H9 (cell line): ENCODE data around the gene ZFPM1. TPM values are rescaled to one million over a fixed set of nuclear protein-coding genes. Genes with fewer than 3 reads are reported as not detected.

Experiments
- DNase-seq: peaks from one replicate; pipeline ENCODE4 v3.0.0-alpha.2; 2017
- H2AFZ ChIP-seq: one replicate; pipeline ENCODE4 v1.6.1; 2013; ENCODE audit warnings: mild to moderate bottlenecking, low read length, control low read depth, moderate library complexity
- H2AK5ac ChIP-seq: 2 replicates; pipeline ENCODE4 v1.6.1; 2013; ENCODE audit warnings: low read length, control low read depth, mixed read lengths; ENCODE audit not compliant: insufficient read length
- H2BK120ac ChIP-seq: one replicate; pipeline ENCODE4 v1.6.1; 2013; ENCODE audit warnings: low read depth, mild to moderate bottlenecking, low read length, control low read depth, inconsistent platforms; ENCODE audit not compliant: poor library complexity, severe bottlenecking
- H2BK12ac ChIP-seq: 2 replicates; pipeline ENCODE4 v1.6.1; 2013; ENCODE audit warnings: low read length, control low read depth, mixed read lengths, low read depth; ENCODE audit not compliant: insufficient read length
- H2BK15ac ChIP-seq: 2 replicates; pipeline ENCODE4 v1.6.1; 2013; ENCODE audit warnings: low read depth, low read length, control low read depth
- H2BK20ac ChIP-seq: one replicate; pipeline ENCODE4 v1.6.1; 2013; ENCODE audit warnings: low read depth, mild to moderate bottlenecking, low read length, control low read depth, inconsistent platforms; ENCODE audit not compliant: poor library complexity, severe bottlenecking
- H2BK5ac ChIP-seq: 2 replicates; pipeline ENCODE4 v1.6.1; 2013; ENCODE audit warnings: low read length, control low read depth, mixed read lengths; ENCODE audit not compliant: insufficient read length
- H3K14ac ChIP-seq: 2 replicates; pipeline ENCODE4 v1.6.1; 2013; ENCODE audit warnings: low read length, control low read depth; ENCODE audit not compliant: insufficient read depth
- H3K18ac ChIP-seq: 2 replicates; pipeline ENCODE4 v1.6.1; 2013; ENCODE audit warnings: low read depth, mild to moderate bottlenecking, mixed read lengths, low read length, control low read depth; ENCODE audit not compliant: insufficient read length
- H3K23ac ChIP-seq: 2 replicates; pipeline ENCODE4 v1.6.1; 2013; ENCODE audit warnings: low read length, control low read depth, mixed read lengths, low read depth; ENCODE audit not compliant: insufficient read length
- H3K23me2 ChIP-seq: 2 replicates; pipeline ENCODE4 v1.6.1; 2013; ENCODE audit warnings: low read depth, mild to moderate bottlenecking, mixed read lengths, low read length, control low read depth; ENCODE audit not compliant: insufficient read length, poor library complexity, severe bottlenecking
- H3K27ac ChIP-seq: 2 replicates; pipeline ENCODE4 v1.5.1; 2013; ENCODE audit warnings: low read length, control low read depth, mixed read lengths, low read depth; ENCODE audit not compliant: insufficient read length
- H3K27me3 ChIP-seq: 2 replicates; pipeline ENCODE4 v1.6.1; 2013; ENCODE audit warnings: low read length, control low read depth, inconsistent platforms; ENCODE audit not compliant: insufficient read depth
- H3K4ac ChIP-seq: 2 replicates; pipeline ENCODE4 v1.6.1; 2013; ENCODE audit warnings: low read depth, mild to moderate bottlenecking, control low read depth, inconsistent platforms, low read length, moderate library complexity
- H3K4me1 ChIP-seq: 2 replicates; pipeline ENCODE4 v1.6.1; 2013; ENCODE audit warnings: low read length, control low read depth, inconsistent platforms; ENCODE audit not compliant: insufficient read depth
- H3K4me2 ChIP-seq: 2 replicates; pipeline ENCODE4 v1.6.1; 2013; ENCODE audit warnings: low read length, control low read depth, mixed read lengths; ENCODE audit not compliant: insufficient read length, insufficient read depth
- H3K56ac ChIP-seq: 2 replicates; pipeline ENCODE4 v1.6.1; 2013; ENCODE audit warnings: low read depth, mild to moderate bottlenecking, mixed read lengths, low read length, control low read depth; ENCODE audit not compliant: insufficient read length
- H3K79me1 ChIP-seq: 2 replicates; pipeline ENCODE4 v1.6.1; 2013; ENCODE audit warnings: low read depth, mild to moderate bottlenecking, moderate library complexity, low read length, control low read depth, inconsistent platforms; ENCODE audit not compliant: insufficient read depth, poor library complexity, severe bottlenecking
- H3K79me2 ChIP-seq: 2 replicates; pipeline ENCODE4 v1.6.1; 2013; ENCODE audit warnings: low read length, control low read depth, inconsistent platforms; ENCODE audit not compliant: insufficient read depth
- H3K9ac ChIP-seq: 2 replicates; pipeline ENCODE4 v1.6.1; 2013; ENCODE audit warnings: low read length, control low read depth, mixed read lengths; ENCODE audit not compliant: insufficient read length; ENCODE audit errors: extremely low read depth
- H3K9me3 ChIP-seq: one replicate; pipeline ENCODE4 v1.6.1; 2013; ENCODE audit warnings: low read depth, low read length, inconsistent platforms; ENCODE audit not compliant: control insufficient read depth
- H3T11ph ChIP-seq: one replicate; pipeline ENCODE4 v1.6.1; 2013; ENCODE audit warnings: mild to moderate bottlenecking, low read length, control low read depth, inconsistent platforms
- H4K20me1 ChIP-seq: one replicate; pipeline ENCODE4 v1.6.1; 2013; ENCODE audit not compliant: control insufficient read depth, insufficient read length, insufficient read depth
- H4K5ac ChIP-seq: 2 replicates; pipeline ENCODE4 v1.6.1; 2013; ENCODE audit warnings: low read depth, mild to moderate bottlenecking, mixed read lengths, low read length, control low read depth; ENCODE audit not compliant: insufficient read length
- H4K8ac ChIP-seq: replicated peaks from 2 replicates; pipeline ENCODE4 v1.6.1; 2013; ENCODE audit warnings: low read length, control low read depth, mixed read lengths, low read depth; ENCODE audit not compliant: insufficient read length
- H4K91ac ChIP-seq: 2 replicates; pipeline ENCODE4 v1.6.1; 2013; ENCODE audit warnings: low read depth, mild to moderate bottlenecking, moderate library complexity, mixed read lengths, low read length, control low read depth; ENCODE audit not compliant: insufficient read length
- H3K27ac Mint-ChIP-seq, 3 experiments: 2 replicates in 2 of 3; 3 replicates in 1 of 3; pipeline ENCODE4 v1.8.0; 2020 to 2021; ENCODE audit warnings: mixed read lengths in 3 of 3, mild to moderate bottlenecking in 1 of 3, moderate library complexity in 1 of 3
- H3K27me3 Mint-ChIP-seq: 2 replicates; pipeline ENCODE4 v1.8.0; 2021; ENCODE audit warnings: low read depth, mild to moderate bottlenecking, moderate library complexity, mixed read lengths
- H3K36me3 Mint-ChIP-seq, 3 experiments: 2 replicates in 2 of 3; 3 replicates in 1 of 3; pipeline ENCODE4 v1.8.0; 2020 to 2021; ENCODE audit warnings: low read depth in 3 of 3, mixed read lengths in 3 of 3; ENCODE audit not compliant: insufficient read depth in 1 of 3
- H3K4me1 Mint-ChIP-seq, 2 experiments: 2 replicates each; pipeline ENCODE4 v1.8.0; 2020; ENCODE audit warnings: mixed read lengths in 2 of 2
- H3K4me3 Mint-ChIP-seq, 2 experiments: 2 replicates in 1 of 2; 3 replicates in 1 of 2; pipeline ENCODE4 v1.8.0; 2020 to 2021; ENCODE audit warnings: mild to moderate bottlenecking in 2 of 2, mixed read lengths in 2 of 2, moderate library complexity in 1 of 2
- H3K9me3 Mint-ChIP-seq, 2 experiments: 2 replicates in 1 of 2; 3 replicates in 1 of 2; pipeline ENCODE4 v1.8.0; 2020; ENCODE audit warnings: mild to moderate bottlenecking in 2 of 2, mixed read lengths in 2 of 2, moderate library complexity in 1 of 2
- WGBS: extraction: QIAGEN DNeasy Blood & Tissue Kit; methylation state at CpG from one replicate; pipeline ENCODE4 v1.1.7; 2013; ENCODE audit warnings: missing lambda C conversion rate, low lambda C conversion rate, mixed read lengths; ENCODE audit not compliant: insufficient read length; ENCODE audit errors: extremely low coverage; 5-methylcytosine and 5-hydroxymethylcytosine counted together
- total RNA-seq: library from RNA; stranded (reverse); gene quantifications from 2 replicates; pipeline ENCODE4 v1.2.1, GENCODE V29; 2021
- TF ChIP-seq, protein P1 (sequence below): fragments of 200-600 bp; sonication (generic); conservative IDR thresholded peaks from 3 replicates; pipeline ENCODE4 v1.8.0; 2021; ENCODE audit warnings: antibody characterized with exemption, mild to moderate bottlenecking

ZFPM1 gene
- total RNA-seq, 1 experiment from 2014 or later: 3.6 TPM

DNA sequence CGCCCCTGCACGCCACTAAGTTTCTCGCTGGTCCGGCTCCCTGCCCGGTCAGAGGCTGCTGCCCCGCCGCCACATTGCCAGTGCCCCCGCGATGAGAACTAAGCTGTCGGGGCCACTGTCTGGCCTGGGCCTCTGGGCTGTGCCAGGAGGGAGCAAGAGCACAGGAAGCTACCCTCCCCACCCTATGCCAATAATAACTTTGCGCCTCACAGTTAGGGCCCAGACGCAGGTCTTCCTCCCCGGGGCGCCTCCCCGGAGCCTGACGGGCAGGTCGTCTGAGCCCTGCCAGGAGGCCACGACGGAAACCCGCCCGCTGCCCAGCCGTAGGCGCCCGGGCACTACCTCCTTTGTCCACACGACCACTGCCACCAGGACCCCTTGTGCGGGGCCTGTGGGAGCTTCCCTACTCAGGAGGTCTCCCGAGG, 1.5 kb downstream of the ZFPM1 start:
- DNase-seq: no peak
- Histone ChIP-seq H3K4me2 (peak overlapping the region; percentile 55), H3K9ac (no peak overlapping the region), H3K79me2 (no peaks in the 10 kb centered on the region), H3K27me3 (peaks cover 34% of the 10 kb centered on the region), H3K79me1 (no peaks in the 10 kb centered on the region), H2BK15ac (no peak overlapping the region), H2AFZ (no peak overlapping the region), H3K4me1 (no peaks in the 10 kb centered on the region), H4K8ac (no peak overlapping the region), H4K20me1 (no peaks in the 10 kb centered on the region), H3K27ac (no peak overlapping the region), H3K23ac (no peak overlapping the region), H2BK12ac (no peak overlapping the region), H2AK5ac (no peak overlapping the region), H2BK20ac (no peak overlapping the region), H3T11ph (no peak overlapping the region), H3K18ac (no peak overlapping the region), H4K5ac (no peak overlapping the region), H3K9me3 (no peaks in the 10 kb centered on the region), H4K91ac (no peak overlapping the region), H2BK5ac (no peak overlapping the region), H2BK120ac (no peak overlapping the region), H3K4ac (no peak overlapping the region), H3K23me2 (peaks cover 9% of the 10 kb centered on the region), H3K56ac (no peak overlapping the region), H3K14ac (no peak overlapping the region)
- Mint-ChIP-seq H3K36me3 (no peaks in the 10 kb centered on the region), H3K27ac (no peak overlapping the region), H3K4me1 (peaks cover 6 to 20% of the 10 kb centered on the region in 2 experiments; a peak in 3 of 4 replicates), H3K4me3 (peak overlapping the region; percentile 44 to 75), H3K27me3 (peaks cover 72% of the 10 kb centered on the region), H3K9me3 (no peaks in the 10 kb centered on the region; a peak in 1 of 5 replicates)
- TF ChIP-seq, protein P1, sequence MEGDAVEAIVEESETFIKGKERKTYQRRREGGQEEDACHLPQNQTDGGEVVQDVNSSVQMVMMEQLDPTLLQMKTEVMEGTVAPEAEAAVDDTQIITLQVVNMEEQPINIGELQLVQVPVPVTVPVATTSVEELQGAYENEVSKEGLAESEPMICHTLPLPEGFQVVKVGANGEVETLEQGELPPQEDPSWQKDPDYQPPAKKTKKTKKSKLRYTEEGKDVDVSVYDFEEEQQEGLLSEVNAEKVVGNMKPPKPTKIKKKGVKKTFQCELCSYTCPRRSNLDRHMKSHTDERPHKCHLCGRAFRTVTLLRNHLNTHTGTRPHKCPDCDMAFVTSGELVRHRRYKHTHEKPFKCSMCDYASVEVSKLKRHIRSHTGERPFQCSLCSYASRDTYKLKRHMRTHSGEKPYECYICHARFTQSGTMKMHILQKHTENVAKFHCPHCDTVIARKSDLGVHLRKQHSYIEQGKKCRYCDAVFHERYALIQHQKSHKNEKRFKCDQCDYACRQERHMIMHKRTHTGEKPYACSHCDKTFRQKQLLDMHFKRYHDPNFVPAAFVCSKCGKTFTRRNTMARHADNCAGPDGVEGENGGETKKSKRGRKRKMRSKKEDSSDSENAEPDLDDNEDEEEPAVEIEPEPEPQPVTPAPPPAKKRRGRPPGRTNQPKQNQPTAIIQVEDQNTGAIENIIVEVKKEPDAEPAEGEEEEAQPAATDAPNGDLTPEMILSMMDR: no peak
- WGBS: no CpG with 5 or more reads among the region's 27 CpGs
